NB4 (cell line): Measurements from ENCODE around the gene YPEL1.

Source experiments
- DNase-seq: peaks from one replicate; pipeline ENCODE4 v3.0.0; 2010; ENCODE audit warnings: low read depth
- H3K4me3 ChIP-seq: one replicate; pipeline ENCODE4 v1.5.1; 2011; ENCODE audit warnings: mild to moderate bottlenecking, low read depth, low read length, moderate library complexity
- MAX ChIP-seq: IDR thresholded peaks from 2 replicates; pipeline ENCODE4 v1.6.1; 2011; ENCODE audit warnings: low read depth, low read length
- MYC ChIP-seq: IDR thresholded peaks from 2 replicates; pipeline ENCODE4 v1.6.1; 2011; ENCODE audit warnings: low read depth, low read length
- POLR2A ChIP-seq: IDR thresholded peaks from 2 replicates; pipeline ENCODE4 v1.6.1; 2011; ENCODE audit warnings: mild to moderate bottlenecking; ENCODE audit not compliant: insufficient read length; ENCODE audit errors: extremely low read depth
- TF ChIP-seq, protein P1 (sequence below): IDR thresholded peaks from one replicate; pipeline ENCODE4 v1.5.1; 2012; ENCODE audit warnings: low read depth, low read length

The YPEL1 gene

DNA sequence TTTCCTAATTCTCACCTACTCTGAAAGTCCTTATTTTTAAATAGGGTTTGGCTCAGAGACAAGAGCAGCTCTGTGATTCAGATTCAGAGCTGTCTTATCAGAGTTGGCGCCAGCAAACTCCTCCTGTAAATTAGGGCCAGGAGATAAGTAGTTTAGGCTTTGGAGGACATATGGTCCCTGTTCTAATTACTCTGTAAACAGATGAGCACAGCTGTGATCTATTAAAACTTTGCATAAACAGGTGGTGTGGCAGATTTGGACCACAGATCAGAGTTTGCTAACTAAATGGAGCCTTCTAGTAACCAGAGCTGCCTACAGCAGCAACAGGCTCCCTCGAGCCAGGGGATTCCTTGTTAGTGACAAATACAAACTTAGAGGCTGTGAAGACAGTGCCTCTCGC lies 27.9 kb downstream of the YPEL1 start:
- no peak for TF ChIP-seq POLR2A
- TF ChIP-seq MYC = no peak
- TF ChIP-seq, protein P1, sequence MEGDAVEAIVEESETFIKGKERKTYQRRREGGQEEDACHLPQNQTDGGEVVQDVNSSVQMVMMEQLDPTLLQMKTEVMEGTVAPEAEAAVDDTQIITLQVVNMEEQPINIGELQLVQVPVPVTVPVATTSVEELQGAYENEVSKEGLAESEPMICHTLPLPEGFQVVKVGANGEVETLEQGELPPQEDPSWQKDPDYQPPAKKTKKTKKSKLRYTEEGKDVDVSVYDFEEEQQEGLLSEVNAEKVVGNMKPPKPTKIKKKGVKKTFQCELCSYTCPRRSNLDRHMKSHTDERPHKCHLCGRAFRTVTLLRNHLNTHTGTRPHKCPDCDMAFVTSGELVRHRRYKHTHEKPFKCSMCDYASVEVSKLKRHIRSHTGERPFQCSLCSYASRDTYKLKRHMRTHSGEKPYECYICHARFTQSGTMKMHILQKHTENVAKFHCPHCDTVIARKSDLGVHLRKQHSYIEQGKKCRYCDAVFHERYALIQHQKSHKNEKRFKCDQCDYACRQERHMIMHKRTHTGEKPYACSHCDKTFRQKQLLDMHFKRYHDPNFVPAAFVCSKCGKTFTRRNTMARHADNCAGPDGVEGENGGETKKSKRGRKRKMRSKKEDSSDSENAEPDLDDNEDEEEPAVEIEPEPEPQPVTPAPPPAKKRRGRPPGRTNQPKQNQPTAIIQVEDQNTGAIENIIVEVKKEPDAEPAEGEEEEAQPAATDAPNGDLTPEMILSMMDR = no peak
- no peak for TF ChIP-seq MAX
- no peak overlapping the region for H3K4me3 ChIP-seq
- no peak for DNase-seq

DNA sequence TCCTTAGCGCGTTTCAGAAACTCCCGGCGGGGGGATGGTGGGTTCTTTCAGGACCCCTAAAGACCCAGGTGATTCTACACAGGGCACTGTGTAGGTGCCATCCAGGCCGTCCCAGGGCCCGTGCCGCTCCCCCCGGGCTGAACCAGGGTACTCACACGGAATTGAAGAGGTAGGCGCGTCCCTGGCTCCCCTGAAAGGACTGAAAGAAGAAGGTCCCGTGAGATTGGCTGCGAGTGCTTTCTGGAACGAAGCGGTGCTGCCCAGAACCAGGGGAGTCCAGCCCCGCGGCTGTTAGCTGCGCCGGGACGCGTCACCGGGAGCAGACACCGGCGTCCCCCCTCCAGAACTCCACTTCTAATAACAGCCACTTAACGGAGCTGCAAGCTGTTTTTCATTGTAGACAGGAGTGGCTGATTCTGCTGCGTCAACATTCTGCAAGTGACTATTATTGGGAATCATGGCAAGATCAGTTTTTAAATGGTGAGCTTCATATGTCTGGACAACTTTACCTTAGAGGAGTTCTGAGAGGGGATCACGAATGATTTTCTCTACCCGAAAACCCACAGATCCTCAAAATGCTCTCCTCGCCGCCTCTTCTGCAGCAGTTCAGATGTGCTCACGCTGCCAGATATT lies 31.8 kb downstream of the YPEL1 start:
- no peak for TF ChIP-seq MAX
- TF ChIP-seq, protein P1 = no peak
- TF ChIP-seq MYC = no peak
- TF ChIP-seq POLR2A = no peak
- no peak for DNase-seq
- H3K4me3 ChIP-seq = no peak overlapping the region

DNA sequence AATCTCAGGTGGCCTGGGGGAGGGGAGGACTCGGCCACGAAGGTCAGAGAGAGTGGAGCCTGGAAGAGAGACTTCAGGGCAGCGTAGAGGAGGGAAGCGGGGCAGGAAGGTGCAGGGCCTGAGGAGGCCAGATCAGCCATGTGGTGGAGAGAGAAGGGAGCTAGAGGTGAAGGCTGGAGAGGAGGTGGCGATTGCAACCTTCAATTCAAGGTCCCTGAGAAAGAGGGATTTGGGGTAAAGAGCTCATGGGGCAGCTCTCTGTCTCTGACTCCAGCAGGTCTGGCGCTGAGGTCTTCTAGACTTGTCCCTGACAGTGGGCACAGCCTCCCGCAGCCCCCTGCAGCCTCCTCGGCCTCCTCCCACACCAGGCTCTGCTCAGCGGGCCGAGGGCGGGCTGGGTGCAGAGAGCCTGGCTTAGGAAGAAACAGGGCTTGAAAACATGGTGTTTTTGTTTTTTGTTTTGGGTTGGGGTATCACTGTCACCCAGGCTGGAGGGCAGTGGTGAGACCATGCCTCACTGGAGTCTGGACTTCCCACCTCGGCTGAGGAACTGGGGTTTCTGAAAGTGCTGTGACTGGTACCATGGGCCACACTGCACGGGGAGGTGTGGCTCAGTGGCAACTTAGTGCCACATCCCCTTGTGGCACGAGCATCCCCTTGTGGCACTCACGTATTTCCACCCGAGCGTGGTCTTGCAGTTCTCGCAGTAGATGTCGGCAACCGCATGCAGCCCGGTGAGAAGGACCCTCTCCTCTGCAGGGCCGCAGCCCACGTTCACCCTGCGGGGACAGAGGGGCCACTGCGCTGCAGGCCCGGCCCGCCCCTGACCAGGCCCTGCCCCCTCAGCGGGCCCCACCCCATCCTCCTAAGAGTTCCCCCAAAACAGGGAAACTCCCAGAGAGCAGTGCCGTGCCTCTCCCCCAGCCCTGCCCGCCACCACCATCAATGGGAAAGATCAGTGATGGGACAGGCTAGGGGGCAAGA lies 32.6 kb downstream of the YPEL1 start:
- DNase-seq = no peak
- no peak for TF ChIP-seq POLR2A
- no peak for TF ChIP-seq MYC
- no peak overlapping the region for H3K4me3 ChIP-seq

- TF ChIP-seq POLR2A (no peak), MAX (no peak), MYC (no peak)
- TF ChIP-seq, protein P1 = no peak
- DNase-seq = no peak
- H3K4me3 ChIP-seq = no peak overlapping the region
Measured at GRCh38 chr22:21702094-21702493, 33.5 kb downstream of the YPEL1 start.

DNA sequence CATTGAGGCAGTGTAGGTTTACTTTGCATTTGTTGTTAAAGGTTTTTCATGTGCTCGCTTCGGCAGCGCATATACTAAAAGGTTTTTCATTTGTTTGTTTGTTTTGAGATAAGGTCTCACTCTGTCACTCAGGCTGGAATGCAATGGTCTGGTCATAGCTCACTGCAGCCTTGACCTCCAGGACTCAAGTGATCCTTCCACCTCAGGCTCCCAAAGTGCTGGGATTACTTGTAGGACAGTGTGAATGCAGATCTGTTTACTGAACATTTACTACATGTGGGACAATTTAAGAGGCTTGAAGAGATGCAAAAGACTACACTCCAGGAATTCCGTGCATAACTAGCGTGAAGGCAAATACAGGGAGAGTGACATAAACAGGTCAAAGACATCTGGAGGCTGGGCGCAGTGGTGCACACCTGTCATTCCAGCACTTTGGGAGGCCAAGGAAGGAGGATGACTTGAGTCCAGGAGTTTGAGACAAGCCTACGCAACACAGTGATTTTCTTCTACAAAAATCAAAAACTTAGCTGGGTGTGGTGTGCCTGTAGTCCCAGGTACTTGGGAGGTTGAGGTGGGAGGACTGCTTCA lies 34.1 kb downstream of the YPEL1 start:
- H3K4me3 ChIP-seq = no peak overlapping the region
- TF ChIP-seq MAX (no peak), MYC (no peak), POLR2A (no peak)
- TF ChIP-seq, protein P1 = no peak
- DNase-seq = no peak

DNA sequence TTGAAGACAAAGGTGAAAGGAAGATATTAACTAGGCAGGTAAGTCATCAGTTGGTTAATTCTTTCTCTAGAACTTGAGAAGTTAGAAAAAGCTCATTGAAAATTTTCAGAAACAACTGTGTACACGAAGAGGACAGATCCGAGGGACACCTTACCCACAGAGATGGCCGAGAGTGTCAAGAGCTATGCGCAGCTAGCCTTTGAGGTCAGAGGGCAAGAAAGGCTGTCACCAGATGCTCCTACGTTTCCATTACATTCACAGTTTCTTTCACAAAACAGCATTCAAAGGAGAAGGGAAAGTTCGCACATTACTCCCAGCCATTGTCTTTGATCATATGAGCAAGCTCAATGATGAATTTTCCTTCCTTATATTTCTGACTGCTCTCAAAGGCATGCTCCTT lies 34.8 kb downstream of the YPEL1 start:
- no peak for TF ChIP-seq POLR2A
- TF ChIP-seq, protein P1 = no peak
- TF ChIP-seq MYC = no peak
- no peak for TF ChIP-seq MAX
- DNase-seq = no peak
- no peak overlapping the region for H3K4me3 ChIP-seq
